Liver (tissue), 9 donors: Measurements from ENCODE around the gene ZBTB12. TPM values are rescaled to one million over a fixed set of nuclear protein-coding genes. Genes with fewer than 3 reads are reported as not detected.

Source experiments
- DNase-seq: peaks from one replicate; pipeline ENCODE4 v3.0.0-alpha.2; 2017; ENCODE audit warnings: low spot score
- H3K27ac ChIP-seq, 2 donors: one replicate each; pipeline ENCODE4 v1.7.0; 2013; ENCODE audit warnings: inconsistent platforms in 2 of 2, low read length in 2 of 2, control low read depth in 1 of 2, low read depth in 1 of 2, mild to moderate bottlenecking in 1 of 2
- H3K27me3 ChIP-seq, 4 donors: one replicate each; pipeline versions ENCODE4 v1.6.1 to v1.7.0; 2013; ENCODE audit warnings: low read length in 3 of 4, inconsistent platforms in 1 of 4, mild to moderate bottlenecking in 1 of 4, moderate library complexity in 1 of 4; ENCODE audit not compliant: control insufficient read depth in 4 of 4, insufficient read depth in 4 of 4
- H3K36me3 ChIP-seq, 4 donors: one replicate each; pipeline versions ENCODE4 v1.6.1 to v1.7.0; 2013; ENCODE audit warnings: low read length in 3 of 4, mild to moderate bottlenecking in 3 of 4, low read depth in 1 of 4, moderate library complexity in 1 of 4; ENCODE audit not compliant: control insufficient read depth in 4 of 4, insufficient read depth in 3 of 4
- H3K4me1 ChIP-seq, 4 donors: one replicate each; pipeline versions ENCODE4 v1.6.1 to v1.7.0; 2013; ENCODE audit warnings: low read length in 3 of 4, mild to moderate bottlenecking in 3 of 4, moderate library complexity in 1 of 4; ENCODE audit not compliant: control insufficient read depth in 4 of 4, insufficient read depth in 4 of 4
- H3K4me3 ChIP-seq, 3 donors: one replicate each; pipeline versions ENCODE4 v1.6.1 to v1.7.0; 2013; ENCODE audit warnings: low read length in 3 of 3, control low read depth in 1 of 3, low read depth in 1 of 3, mild to moderate bottlenecking in 1 of 3
- H3K9ac ChIP-seq, 2 donors: one replicate each; pipeline ENCODE4 v1.7.0; 2013; ENCODE audit warnings: low read length in 2 of 2, mild to moderate bottlenecking in 2 of 2, moderate library complexity in 2 of 2, control low read depth in 1 of 2, low read depth in 1 of 2
- H3K9me3 ChIP-seq, 4 donors: one replicate each; pipeline versions ENCODE4 v1.6.1 to v1.7.0; 2013; ENCODE audit warnings: low read length in 3 of 4; ENCODE audit not compliant: control insufficient read depth in 4 of 4
- EGR1 ChIP-seq, 2 donors: IDR thresholded peaks; 2 replicates each; pipeline ENCODE4 v1.6.1; 2016 to 2018; ENCODE audit warnings: antibody characterized with exemption in 2 of 2, low read depth in 2 of 2
- FOXA1 ChIP-seq: IDR thresholded peaks from 2 replicates; pipeline ENCODE4 v1.6.1; 2016; ENCODE audit warnings: antibody characterized with exemption
- JUND ChIP-seq, 2 donors: IDR thresholded peaks; 2 replicates each; pipeline ENCODE4 v1.6.1; 2016; ENCODE audit warnings: antibody characterized with exemption in 2 of 2
- SP1 ChIP-seq: IDR thresholded peaks from 2 replicates; pipeline ENCODE4 v1.6.1; 2018; ENCODE audit warnings: antibody characterized with exemption, mild to moderate bottlenecking
- YY1 ChIP-seq: IDR thresholded peaks from 2 replicates; pipeline ENCODE4 v1.6.1; 2016; ENCODE audit warnings: antibody characterized with exemption, mild to moderate bottlenecking
- WGBS: extraction: QIAGEN DNeasy Blood & Tissue Kit; methylation state at CpG from one replicate; pipeline ENCODE4 v1.1.7; 2013; 5-methylcytosine and 5-hydroxymethylcytosine counted together
- polyA plus RNA-seq, 2 donors: library from polyadenylated mRNA; stranded (reverse) in 1 of 2; unstranded in 1 of 2; fragments of 200-250 nt in 1 of 2; fragments of >200 nt in 1 of 2; fragmentation: Nextera tagmentation in 1 of 2; extraction: Ambion mirVana in 1 of 2; gene quantifications; one replicate each; pipeline versions ENCODE4 v1.2.1 to v1.2.3, GENCODE V29; 2013 to 2015
- total RNA-seq, 2 donors: library from RNA; depleted of rRNA; stranded (reverse); fragments of >200 nt; gene quantifications; one replicate each; pipeline ENCODE4 v1.2.3, GENCODE V29; 2014
- TF ChIP-seq, protein P1 (sequence below): IDR thresholded peaks from 2 replicates; pipeline ENCODE4 v1.6.1; 2016; ENCODE audit warnings: antibody characterized with exemption, mild to moderate bottlenecking
- TF ChIP-seq, protein P2 (sequence below): IDR thresholded peaks from 2 replicates; pipeline ENCODE4 v1.6.1; 2016; ENCODE audit warnings: antibody characterized with exemption
- TF ChIP-seq, protein P3 (sequence below): IDR thresholded peaks from 2 replicates; pipeline ENCODE4 v1.6.1; 2016; ENCODE audit warnings: antibody characterized with exemption
- TF ChIP-seq, protein P4 (sequence below): IDR thresholded peaks from 2 replicates; pipeline ENCODE4 v1.6.1; 2016; ENCODE audit warnings: antibody characterized with exemption
- donor health status: healthy.
- donor health status: healthy.
- donor health status: healthy.
- donor health status: healthy.
- donor health status: healthy.

The ZBTB12 gene
- total and polyA plus RNA-seq, 4 donors, result 0.25 to 2.3 (median 0.83) TPM; not detected in 1

DNA sequence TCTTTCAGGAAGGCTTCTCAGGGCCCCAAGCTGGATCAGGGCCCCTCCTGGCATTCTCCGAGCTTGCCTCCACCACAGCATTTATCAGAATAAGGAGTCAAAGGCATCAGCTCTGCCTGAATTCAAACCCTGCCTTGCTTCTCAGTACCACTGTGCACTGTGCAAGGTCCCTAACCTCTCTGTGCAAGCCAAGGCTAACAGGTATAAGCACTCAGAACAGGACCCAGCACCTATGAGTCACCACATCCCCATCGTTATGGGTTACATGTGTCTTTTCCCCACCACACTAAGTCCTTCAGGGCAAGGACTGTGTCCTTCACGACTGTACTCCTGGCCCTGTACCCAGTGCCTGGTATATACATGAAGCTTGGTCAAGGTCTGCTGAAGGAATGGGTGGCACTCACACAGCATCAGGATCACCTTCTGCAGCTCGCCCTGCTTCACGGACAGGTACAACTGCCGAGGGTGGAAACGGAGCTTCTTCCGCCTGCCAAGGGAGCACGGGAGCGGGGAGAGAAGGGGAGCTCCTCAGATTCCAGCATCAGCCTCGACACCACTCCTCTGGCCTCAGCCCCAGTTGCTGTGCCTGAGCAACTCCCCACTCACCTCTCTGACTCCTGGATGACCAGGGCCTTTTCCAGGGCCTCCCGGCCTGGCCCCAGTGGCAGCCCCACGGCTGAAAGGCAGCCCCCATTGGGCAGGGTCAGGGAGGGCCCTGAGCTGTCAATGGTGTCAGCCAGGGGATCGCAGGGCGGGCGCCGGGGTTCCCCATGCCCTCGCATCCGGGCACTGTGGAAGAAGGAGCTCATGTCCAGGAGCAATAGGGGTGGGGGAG, 14.5 kb downstream of the ZBTB12 start:
- no peak for DNase-seq
- H3K27ac ChIP-seq, result no peak overlapping the region
- no peak overlapping the region for H3K9ac ChIP-seq
- no peaks in the 10 kb centered on the region for H3K4me1 ChIP-seq
- H3K27me3 ChIP-seq, result no peaks in the 10 kb centered on the region
- H3K9me3 ChIP-seq, result no peaks in the 10 kb centered on the region
- TF ChIP-seq, protein P1, sequence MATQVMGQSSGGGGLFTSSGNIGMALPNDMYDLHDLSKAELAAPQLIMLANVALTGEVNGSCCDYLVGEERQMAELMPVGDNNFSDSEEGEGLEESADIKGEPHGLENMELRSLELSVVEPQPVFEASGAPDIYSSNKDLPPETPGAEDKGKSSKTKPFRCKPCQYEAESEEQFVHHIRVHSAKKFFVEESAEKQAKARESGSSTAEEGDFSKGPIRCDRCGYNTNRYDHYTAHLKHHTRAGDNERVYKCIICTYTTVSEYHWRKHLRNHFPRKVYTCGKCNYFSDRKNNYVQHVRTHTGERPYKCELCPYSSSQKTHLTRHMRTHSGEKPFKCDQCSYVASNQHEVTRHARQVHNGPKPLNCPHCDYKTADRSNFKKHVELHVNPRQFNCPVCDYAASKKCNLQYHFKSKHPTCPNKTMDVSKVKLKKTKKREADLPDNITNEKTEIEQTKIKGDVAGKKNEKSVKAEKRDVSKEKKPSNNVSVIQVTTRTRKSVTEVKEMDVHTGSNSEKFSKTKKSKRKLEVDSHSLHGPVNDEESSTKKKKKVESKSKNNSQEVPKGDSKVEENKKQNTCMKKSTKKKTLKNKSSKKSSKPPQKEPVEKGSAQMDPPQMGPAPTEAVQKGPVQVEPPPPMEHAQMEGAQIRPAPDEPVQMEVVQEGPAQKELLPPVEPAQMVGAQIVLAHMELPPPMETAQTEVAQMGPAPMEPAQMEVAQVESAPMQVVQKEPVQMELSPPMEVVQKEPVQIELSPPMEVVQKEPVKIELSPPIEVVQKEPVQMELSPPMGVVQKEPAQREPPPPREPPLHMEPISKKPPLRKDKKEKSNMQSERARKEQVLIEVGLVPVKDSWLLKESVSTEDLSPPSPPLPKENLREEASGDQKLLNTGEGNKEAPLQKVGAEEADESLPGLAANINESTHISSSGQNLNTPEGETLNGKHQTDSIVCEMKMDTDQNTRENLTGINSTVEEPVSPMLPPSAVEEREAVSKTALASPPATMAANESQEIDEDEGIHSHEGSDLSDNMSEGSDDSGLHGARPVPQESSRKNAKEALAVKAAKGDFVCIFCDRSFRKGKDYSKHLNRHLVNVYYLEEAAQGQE, result no peak
- TF ChIP-seq, protein P2, sequence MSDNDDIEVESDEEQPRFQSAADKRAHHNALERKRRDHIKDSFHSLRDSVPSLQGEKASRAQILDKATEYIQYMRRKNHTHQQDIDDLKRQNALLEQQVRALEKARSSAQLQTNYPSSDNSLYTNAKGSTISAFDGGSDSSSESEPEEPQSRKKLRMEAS, result no peak
- no peak for TF ChIP-seq FOXA1
- TF ChIP-seq, protein P3, sequence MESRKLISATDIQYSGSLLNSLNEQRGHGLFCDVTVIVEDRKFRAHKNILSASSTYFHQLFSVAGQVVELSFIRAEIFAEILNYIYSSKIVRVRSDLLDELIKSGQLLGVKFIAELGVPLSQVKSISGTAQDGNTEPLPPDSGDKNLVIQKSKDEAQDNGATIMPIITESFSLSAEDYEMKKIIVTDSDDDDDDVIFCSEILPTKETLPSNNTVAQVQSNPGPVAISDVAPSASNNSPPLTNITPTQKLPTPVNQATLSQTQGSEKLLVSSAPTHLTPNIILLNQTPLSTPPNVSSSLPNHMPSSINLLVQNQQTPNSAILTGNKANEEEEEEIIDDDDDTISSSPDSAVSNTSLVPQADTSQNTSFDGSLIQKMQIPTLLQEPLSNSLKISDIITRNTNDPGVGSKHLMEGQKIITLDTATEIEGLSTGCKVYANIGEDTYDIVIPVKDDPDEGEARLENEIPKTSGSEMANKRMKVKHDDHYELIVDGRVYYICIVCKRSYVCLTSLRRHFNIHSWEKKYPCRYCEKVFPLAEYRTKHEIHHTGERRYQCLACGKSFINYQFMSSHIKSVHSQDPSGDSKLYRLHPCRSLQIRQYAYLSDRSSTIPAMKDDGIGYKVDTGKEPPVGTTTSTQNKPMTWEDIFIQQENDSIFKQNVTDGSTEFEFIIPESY, result no peak
- TF ChIP-seq, protein P4, sequence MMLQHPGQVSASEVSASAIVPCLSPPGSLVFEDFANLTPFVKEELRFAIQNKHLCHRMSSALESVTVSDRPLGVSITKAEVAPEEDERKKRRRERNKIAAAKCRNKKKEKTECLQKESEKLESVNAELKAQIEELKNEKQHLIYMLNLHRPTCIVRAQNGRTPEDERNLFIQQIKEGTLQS, result no peak
- no peak for TF ChIP-seq YY1
- TF ChIP-seq EGR1 (IDR thresholded peaks at IDR 0.05; ENCODE audit: low read depth in 2 of 2), result no peak
- TF ChIP-seq SP1, result no peak
- 94% methylated on average over 19 of the region's 19 CpGs for WGBS
- peaks cover 20 to 73% (median 32%) of the 10 kb centered on the region in 4 donors for H3K36me3 ChIP-seq
- H3K4me3 ChIP-seq, result no peak overlapping the region

DNA sequence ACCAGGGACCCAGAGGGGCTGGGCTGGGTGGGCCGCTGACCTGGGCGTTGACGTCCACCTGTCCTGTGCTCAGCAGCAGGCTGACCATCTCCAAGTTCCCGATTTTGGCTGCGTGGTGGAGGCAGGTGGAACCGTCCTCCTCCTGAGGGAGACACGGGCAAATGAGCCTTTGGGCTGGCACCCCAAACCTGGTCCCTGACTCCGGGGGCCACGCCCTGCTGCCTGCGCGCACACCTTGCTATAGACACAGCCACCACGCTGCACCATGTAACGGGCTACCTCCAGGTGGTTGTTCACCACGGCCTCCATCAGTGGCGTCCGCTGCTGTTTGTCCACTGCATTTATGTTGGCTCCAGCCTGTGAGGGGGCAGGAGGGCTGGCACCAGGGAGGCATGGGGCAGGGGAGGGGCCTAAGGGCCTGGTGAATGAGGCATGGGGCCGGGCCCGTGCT, 15.3 kb downstream of the ZBTB12 start:
- DNase-seq, result no peak
- Histone ChIP-seq H3K36me3 (peaks cover 21 to 70% (median 30%) of the 10 kb centered on the region in 4 donors), H3K27me3 (no peaks in the 10 kb centered on the region), H3K27ac (no peak overlapping the region), H3K4me3 (no peak overlapping the region), H3K4me1 (no peaks in the 10 kb centered on the region), H3K9me3 (no peaks in the 10 kb centered on the region), H3K9ac (no peak overlapping the region)
- 96% methylated on average over 18 of the region's 18 CpGs for WGBS
- no peak for TF ChIP-seq JUND (IDR thresholded peaks at IDR 0.05)
- TF ChIP-seq, protein P1, result no peak
- TF ChIP-seq, protein P3, result no peak
